Panc1 (cell line): Measurements from ENCODE around the gene HELZ2. TPM values are rescaled to one million over a fixed set of nuclear protein-coding genes. Genes with fewer than 3 reads are reported as not detected.

Experiments used
- ATAC-seq: fragments of 200-7000 bp; cut with Tn5 transposase; 2 replicates; pipeline ENCODE4 v1.9.1; 2020; ENCODE audit warnings: mild to moderate bottlenecking, moderate library complexity
- BruUV-seq: library from RNA; stranded (reverse); fragments of 400-500 nt; replicated peaks from 2 replicates; lab custom pipeline; 2021; lab: Mats Ljungman, UMichigan
- CTCF ChIA-PET: fragments of 300-600 bp; sonication (Branson Sonifier 250); formaldehyde crosslinking; loops from one replicate; lab custom pipeline; 2022; ENCODE audit warnings: antibody characterized with exemption; lab: Charles Lee
- POLR2A ChIA-PET: fragments of 300-600 bp; sonication (Branson Sonifier 250); formaldehyde crosslinking; loops from one replicate; lab custom pipeline; 2022; ENCODE audit warnings: antibody characterized with exemption; lab: Charles Lee
- DNase-seq: peaks from one replicate; pipeline ENCODE4 v3.0.0-alpha.2; 2010; ENCODE audit warnings: low read depth, low spot score
- H3K27ac ChIP-seq: 2 replicates; pipeline ENCODE4 v1.5.1; 2011; ENCODE audit warnings: mild to moderate bottlenecking, low read length, inconsistent platforms
- H3K27me3 ChIP-seq: fragments of 200-500 bp; sonication (Bioruptor generic); 2 replicates; pipeline ENCODE4 v1.6.0; 2014; ENCODE audit warnings: low read length, inconsistent platforms; ENCODE audit not compliant: control insufficient read depth, insufficient read depth
- H3K36me3 ChIP-seq: fragments of 200-500 bp; sonication (Bioruptor generic); 2 replicates; pipeline ENCODE4 v1.5.1; 2014; ENCODE audit warnings: inconsistent platforms, mild to moderate bottlenecking, low read length, moderate library complexity; ENCODE audit not compliant: control insufficient read depth, insufficient read depth
- H3K4me1 ChIP-seq: 2 replicates; pipeline ENCODE4 v1.5.1; 2011; ENCODE audit warnings: inconsistent platforms, mild to moderate bottlenecking, low read length, moderate library complexity; ENCODE audit not compliant: control insufficient read depth, insufficient read depth
- H3K4me3 ChIP-seq, 2 experiments: 2 replicates each; pipeline ENCODE4 v1.5.1; 2011 to 2012; ENCODE audit warnings: low read depth in 2 of 2, low read length in 2 of 2, mild to moderate bottlenecking in 2 of 2, inconsistent platforms in 1 of 2, moderate library complexity in 1 of 2
- H3K9me3 ChIP-seq: fragments of 200-500 bp; sonication (Bioruptor generic); 2 replicates; pipeline ENCODE4 v1.5.1; 2014; ENCODE audit warnings: low read depth, mild to moderate bottlenecking, inconsistent platforms, low read length, moderate library complexity; ENCODE audit not compliant: control insufficient read depth, insufficient read depth
- POLR2AphosphoS5 ChIP-seq: IDR thresholded peaks from 2 replicates; pipeline ENCODE4 v1.6.1; 2012; ENCODE audit warnings: mild to moderate bottlenecking, low read depth, low read length, moderate library complexity
- REST ChIP-seq, 2 experiments: IDR thresholded peaks; 2 replicates each; pipeline ENCODE4 v1.6.1; 2011 to 2012; ENCODE audit warnings: low read depth in 2 of 2, control low read depth in 1 of 2, low read length in 1 of 2, mild to moderate bottlenecking in 1 of 2, moderate library complexity in 1 of 2; ENCODE audit not compliant: insufficient read depth in 1 of 2
- SIN3A ChIP-seq: IDR thresholded peaks from 2 replicates; pipeline ENCODE4 v1.6.1; 2012; ENCODE audit warnings: low read depth, mild to moderate bottlenecking, low read length, moderate library complexity, borderline replicate concordance; ENCODE audit not compliant: insufficient read depth
- TCF7L2 ChIP-seq: IDR thresholded peaks from 2 replicates; pipeline ENCODE4 v1.6.1; 2011; ENCODE audit warnings: mild to moderate bottlenecking, low read depth, low read length, inconsistent platforms
- in situ Hi-C: cut with HindIII; loops from 2 replicates; pipeline ENCODE4 v1.10.0; 2016; ENCODE audit warnings: low sequenced_read_pairs, low pct_unique_long_range_greater_than_20kb
- intact Hi-C: fragments of 100-400 bp; cut with micrococcal nuclease; formaldehyde crosslinking; loops from one replicate; pipeline ENCODE4 v1.10.0; 2022; ENCODE audit not compliant: unreplicated experiment
- total RNA-seq: library from RNA; stranded (reverse); gene quantifications from one replicate; pipeline ENCODE4 v1.2.1, GENCODE V29; 2021; ENCODE audit not compliant: unreplicated experiment
- TF ChIP-seq, protein P1 (sequence below): fragments of 450-650 bp; IDR thresholded peaks from 2 replicates; pipeline ENCODE4 v1.5.1; 2017; ENCODE audit warnings: mild to moderate bottlenecking

Gene HELZ2
- total RNA-seq, 1 experiment from 2014 or later, result 41.5 TPM

GRCh38 chr20:63558804-63559484 lies 15.1 kb downstream of the HELZ2 start:
- H3K27ac ChIP-seq, result no peak overlapping the region
- H3K36me3 ChIP-seq, result no peaks in the 10 kb centered on the region
- ATAC-seq, result no peak
- TF ChIP-seq REST (IDR thresholded peaks at IDR 0.05; ENCODE audit: insufficient read depth in 1 of 2, low read depth in 2 of 2, low read length in 1 of 2) (no peak), TCF7L2 (no peak), SIN3A (no peak), POLR2AphosphoS5 (no peak)
- TF ChIP-seq, protein P1, sequence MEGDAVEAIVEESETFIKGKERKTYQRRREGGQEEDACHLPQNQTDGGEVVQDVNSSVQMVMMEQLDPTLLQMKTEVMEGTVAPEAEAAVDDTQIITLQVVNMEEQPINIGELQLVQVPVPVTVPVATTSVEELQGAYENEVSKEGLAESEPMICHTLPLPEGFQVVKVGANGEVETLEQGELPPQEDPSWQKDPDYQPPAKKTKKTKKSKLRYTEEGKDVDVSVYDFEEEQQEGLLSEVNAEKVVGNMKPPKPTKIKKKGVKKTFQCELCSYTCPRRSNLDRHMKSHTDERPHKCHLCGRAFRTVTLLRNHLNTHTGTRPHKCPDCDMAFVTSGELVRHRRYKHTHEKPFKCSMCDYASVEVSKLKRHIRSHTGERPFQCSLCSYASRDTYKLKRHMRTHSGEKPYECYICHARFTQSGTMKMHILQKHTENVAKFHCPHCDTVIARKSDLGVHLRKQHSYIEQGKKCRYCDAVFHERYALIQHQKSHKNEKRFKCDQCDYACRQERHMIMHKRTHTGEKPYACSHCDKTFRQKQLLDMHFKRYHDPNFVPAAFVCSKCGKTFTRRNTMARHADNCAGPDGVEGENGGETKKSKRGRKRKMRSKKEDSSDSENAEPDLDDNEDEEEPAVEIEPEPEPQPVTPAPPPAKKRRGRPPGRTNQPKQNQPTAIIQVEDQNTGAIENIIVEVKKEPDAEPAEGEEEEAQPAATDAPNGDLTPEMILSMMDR, result no peak
- intact Hi-C loops, result no loop called here
- H3K4me1 ChIP-seq, result no peaks in the 10 kb centered on the region; the same call in 1 of the 2 replicates
- DNase-seq, result no peak
- in situ Hi-C loops, result no loop called here
- H3K4me3 ChIP-seq, result no peak overlapping the region
- BruUV-seq, result no TSS peak
- H3K9me3 ChIP-seq, result no peaks in the 10 kb centered on the region
- ChIA-PET POLR2A (no interaction called here), CTCF (no interaction called here)
- H3K27me3 ChIP-seq, result no peaks in the 10 kb centered on the region

DNA sequence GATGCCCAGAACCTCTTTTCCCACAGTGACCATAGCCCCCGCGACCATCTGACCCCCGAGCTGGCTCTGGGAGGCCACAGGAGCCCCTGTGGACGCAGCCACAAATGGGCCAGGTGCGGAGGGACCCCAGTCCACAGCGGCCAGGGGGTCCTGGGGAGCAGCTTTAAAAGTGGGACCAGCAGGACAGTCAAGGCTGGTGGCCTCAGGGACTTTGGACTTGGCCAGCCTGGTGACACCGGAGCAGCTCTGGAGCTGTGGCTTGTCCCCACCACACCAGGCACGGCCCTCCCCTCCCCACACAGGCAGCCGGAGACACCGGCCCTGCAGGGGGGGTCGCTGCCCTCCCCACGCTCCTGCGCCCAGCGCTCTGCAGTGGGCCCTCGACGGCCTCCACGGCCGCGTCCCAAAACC lies 16.6 kb downstream of the HELZ2 start:
- ChIA-PET POLR2A (no interaction called here), CTCF (no interaction called here)
- in situ Hi-C loops (no loop called here), intact Hi-C loops (no loop called here)
- Histone ChIP-seq H3K27me3 (no peaks in the 10 kb centered on the region), H3K4me3 (no peak overlapping the region), H3K4me1 (peaks cover 6% of the 10 kb centered on the region), H3K9me3 (no peaks in the 10 kb centered on the region), H3K36me3 (no peaks in the 10 kb centered on the region), H3K27ac (no peak overlapping the region)
- ATAC-seq, result no peak
- no peak for DNase-seq
- TF ChIP-seq POLR2AphosphoS5 (no peak), TCF7L2 (no peak), REST (IDR thresholded peaks at IDR 0.05; ENCODE audit: insufficient read depth in 1 of 2, low read depth in 2 of 2, low read length in 1 of 2) (no peak), SIN3A (no peak)
- TF ChIP-seq, protein P1, result no peak
- BruUV-seq, result no TSS peak
